GDM1 (cell line): ENCODE data around the gene GALNT12.

ENCODE experiments used
- DNase-seq: peaks from one replicate; lab custom pipeline; 2025; lab: John Stamatoyannopoulos, UW

The GALNT12 gene

DNA sequence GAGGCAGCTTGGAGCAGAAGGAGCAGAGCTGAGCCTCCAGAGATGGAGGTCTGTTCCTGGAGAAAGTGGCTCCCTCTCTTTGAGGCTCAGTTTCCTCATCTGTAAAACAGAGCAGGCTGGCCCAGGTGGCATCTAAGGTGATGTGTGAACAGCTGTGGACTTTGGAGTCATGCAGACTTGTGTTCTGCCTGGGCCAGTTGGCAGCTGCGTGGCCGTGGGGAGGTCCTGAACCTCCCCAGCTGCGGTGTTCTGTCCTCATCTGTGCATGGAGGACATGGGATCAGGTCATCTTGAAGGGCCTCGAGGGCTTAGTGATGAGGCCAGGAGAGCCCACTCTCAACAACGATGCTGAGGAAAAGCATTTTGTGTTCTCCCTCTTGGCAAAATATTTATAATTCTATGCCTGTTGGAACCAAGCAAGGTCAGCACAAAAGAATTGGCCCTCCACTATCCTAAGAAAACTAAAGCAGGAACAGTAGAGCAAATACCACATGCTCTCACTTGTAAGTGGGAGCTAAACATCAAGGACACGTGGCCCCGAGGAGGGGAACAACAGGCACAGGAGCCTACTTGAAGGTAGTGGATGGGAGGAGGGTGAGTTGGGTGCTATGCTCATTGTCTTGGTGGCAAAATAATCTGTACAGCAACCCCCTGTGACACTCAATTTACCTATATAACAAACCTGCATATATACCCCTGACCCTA, 73.0 kb downstream of the GALNT12 start:
- DNase-seq = no peak

GRCh38 chr9:98881356-98881755, 73.9 kb downstream of the GALNT12 start:
- DNase-seq = no peak

DNA sequence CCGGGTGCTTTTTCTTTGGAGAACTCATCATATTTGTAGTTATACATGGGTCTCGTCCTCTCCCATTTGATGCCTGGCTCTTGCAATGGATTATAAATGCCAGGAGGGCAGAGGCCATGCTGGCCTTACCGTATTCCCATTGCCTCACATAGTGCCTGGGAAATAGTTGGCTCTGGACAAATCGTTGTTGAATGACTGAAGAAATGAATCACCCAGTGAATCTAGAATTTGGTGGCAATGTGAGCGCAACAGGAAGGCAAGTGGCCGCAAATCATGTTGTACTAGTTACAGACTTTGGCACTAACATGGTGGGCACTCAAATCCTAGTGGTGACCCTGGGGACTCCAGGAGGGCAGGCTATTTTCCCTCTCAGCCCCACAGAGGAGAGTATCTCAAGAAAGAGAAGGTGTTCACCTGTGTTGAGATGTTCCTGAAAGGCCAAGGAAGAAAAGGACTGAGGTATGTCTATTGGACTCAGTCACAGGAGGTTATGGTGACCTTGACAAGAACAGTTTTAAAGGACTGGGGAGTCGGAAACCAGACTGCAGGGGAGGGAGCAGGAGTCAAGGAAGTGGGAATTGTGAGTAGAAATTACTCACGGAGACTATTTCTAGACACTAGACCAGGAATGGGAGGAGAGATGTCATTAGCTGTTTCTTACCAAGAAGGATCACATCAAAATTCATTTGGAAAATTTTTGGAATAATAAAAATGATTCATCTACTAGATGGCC, 74.5 kb downstream of the GALNT12 start:
- no peak for DNase-seq

- DNase-seq = no peak
Observed at GRCh38 chr9:98882569-98882923, 75.1 kb downstream of the GALNT12 start.

GRCh38 chr9:98883276-98883675, 75.8 kb downstream of the GALNT12 start:
- no peak for DNase-seq

DNA sequence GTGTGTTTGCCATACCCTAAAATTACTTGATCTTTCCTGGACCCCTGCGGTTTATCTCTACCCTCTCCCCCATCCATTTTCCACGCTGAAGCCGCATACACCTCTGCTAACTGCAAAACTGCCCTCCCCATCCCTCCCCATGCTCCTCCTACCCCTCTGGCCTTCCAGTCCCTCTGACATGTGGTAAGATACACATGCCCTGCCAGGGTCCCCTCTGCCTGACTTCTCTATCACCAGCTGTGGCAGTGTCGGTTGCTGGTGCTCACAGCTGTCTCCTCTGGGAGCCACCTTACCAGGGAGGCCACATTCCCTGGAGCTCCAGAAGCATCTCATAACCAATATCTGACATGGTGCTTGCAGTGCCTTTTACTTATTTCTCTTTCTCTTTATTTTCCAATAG, 77.4 kb downstream of the GALNT12 start:
- no peak for DNase-seq

DNA sequence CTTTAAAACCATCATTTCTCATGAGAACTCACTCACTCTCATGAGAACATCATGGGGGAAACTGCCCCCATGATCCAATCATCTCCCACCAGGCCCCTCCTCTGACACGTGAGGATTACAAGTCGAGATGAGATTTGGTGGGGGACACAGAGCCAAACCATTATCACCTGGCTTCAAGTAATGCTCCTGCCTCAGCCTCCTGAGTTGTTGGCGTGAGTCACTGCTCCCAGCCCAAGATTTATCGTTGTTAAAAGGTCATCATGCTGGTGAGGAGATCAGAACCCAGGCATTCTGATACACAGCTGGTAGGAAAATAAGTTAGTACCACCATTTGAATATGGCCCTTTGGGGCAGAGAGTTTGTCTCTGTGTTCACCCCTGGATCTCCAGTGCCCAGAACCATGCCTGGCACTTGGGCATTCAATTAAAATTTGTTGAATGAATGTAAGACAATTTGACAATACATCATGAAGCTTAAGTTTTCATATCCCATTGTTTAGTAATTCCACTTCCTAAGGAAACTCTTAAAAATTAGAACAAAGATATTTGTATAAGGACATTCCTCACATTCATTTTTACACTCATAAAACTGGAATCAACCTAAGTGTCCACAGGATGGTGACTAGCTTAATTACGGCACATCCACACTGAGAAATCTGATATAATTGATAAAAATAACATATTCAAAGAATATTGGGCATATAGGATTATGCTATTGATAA, 78.3 kb downstream of the GALNT12 start:
- no peak for DNase-seq

DNA sequence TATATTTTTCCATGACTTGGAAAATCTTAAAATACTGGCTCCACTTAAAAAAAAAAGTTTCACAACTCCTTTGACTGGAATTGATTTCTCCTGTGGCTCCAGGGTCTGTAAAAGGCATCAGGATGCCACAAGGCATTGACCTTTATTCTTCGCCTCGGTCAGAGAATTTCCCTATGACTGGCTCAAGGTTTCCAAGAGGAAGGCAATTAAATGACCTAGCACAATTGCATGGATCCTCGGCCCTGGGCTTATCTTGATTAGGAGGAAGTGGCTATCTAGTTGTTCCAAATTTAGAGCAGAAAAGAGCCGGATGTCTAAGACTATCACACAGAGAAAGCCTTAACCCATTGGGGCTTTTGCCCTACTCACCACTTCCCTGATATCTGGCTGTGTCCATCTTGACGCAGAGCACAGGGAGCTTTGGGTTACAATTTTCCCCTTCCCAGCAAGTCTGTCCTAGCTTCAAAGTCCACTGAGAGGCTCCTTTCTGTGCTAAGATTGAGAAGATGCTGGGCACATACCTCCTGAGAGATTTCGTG, 79.3 kb downstream of the GALNT12 start:
- no peak for DNase-seq

GRCh38 chr9:98887918-98888510, 80.5 kb downstream of the GALNT12 start:
- DNase-seq = no peak

DNA sequence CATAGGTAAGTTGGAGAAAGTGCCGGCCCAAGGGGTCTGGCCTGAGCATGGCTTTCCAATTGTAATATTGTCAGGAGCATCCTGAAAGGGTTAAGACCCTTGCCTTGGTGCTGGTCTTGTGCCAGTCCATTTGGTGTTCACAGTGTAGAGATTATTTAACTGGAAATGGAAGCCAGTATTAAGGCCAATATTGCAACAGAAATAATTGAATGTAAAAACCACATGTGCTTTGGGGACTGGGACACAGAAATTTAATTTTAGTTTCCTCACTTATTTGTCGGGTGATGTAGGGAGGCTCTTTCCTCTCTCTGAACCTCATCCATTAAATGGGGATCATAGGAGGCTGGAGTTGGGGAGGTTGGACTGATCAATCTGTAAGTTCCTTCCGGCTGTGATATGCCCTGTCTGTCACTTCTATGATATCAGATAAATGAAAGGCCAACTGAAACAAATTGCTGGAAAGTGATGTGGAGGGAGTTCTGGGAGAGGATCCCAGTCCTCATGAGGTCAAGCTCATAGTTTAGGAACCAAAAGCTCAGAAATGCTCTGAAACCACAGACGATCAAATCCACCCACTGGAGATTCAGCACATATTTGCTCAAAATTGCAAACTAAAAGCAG, 81.4 kb downstream of the GALNT12 start:
- no peak for DNase-seq

DNA sequence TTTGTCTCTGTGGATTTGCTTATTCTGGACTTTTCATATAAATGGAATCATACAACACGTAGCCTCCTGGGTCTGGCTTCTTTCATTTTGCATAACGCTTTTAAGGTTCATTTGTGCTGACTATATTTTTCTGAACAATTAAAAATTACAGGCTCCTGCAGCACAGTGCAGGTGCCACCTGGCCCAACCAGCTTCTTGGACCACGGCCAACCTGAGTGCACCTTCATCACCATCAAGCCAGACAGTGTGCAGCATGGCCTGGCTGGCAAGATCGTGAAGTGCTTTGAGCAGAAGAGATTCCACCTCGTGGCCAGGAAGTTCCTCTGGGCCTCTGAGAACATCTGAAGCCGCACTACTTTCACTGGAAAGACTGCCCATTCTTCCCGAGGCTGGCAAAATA, 82.8 kb downstream of the GALNT12 start:
- no peak for DNase-seq

DNA sequence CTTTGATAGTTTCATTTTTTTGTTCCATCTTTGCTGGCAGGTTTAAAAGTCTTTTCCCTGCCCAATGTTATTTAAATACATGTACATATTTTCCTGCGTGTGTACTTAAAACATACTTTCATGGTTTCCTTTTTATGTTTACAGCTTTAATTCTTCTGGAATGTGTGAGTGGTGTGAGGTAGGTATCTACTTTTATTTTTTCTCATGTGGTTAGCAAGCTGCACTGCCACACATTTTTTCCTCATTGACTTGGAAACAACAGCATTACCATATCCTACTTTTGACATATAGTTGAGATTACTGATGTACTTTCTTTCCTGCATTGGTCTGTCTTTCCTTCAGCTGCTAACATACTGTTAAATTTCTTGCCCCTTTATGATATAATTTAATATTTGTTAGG, 84.8 kb downstream of the GALNT12 start:
- no peak for DNase-seq

- DNase-seq = no peak
Observed at GRCh38 chr9:98892690-98893089, 85.2 kb downstream of the GALNT12 start.

GRCh38 chr9:98894171-98894570, 86.7 kb downstream of the GALNT12 start:
- DNase-seq = no peak

GRCh38 chr9:98894761-98895160, 87.3 kb downstream of the GALNT12 start:
- no peak for DNase-seq

DNA sequence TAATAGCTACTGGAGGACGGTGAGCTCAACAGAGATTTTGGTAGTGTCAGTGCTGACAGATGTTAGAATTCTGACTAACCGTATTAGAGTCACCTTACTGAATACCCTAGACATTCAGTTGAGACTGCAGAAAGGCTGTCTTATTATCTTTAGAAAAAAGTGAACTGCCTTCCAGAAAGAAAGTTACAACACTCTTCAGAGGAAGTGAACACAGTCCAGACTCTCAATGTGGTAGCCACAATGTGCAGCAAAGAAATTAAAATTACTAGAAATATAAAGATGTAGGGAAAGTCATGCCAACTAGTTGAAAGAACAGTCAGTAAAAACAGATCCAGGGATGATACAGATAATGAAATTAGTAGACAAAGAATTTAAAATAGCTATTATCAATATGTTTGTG, 89.2 kb downstream of the GALNT12 start:
- no peak for DNase-seq

DNA sequence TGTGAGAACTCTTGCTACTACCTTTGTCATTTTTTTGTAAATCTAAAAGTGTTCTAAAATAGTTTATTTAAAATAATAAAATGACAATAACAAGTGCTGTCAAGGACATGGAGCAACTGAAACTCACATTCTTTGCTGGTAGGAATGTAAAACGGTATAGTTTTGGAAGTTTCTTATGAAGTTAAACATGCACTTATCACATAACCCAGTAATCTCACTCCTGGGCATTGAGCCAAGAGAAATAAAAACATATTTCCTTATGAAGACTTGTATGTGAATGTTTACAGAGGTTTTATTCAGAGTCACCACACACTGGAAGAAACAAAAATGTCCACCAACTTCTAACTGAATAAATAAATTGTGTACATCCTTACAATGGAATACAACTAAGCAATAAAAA, 90.3 kb downstream of the GALNT12 start:
- no peak for DNase-seq

DNA sequence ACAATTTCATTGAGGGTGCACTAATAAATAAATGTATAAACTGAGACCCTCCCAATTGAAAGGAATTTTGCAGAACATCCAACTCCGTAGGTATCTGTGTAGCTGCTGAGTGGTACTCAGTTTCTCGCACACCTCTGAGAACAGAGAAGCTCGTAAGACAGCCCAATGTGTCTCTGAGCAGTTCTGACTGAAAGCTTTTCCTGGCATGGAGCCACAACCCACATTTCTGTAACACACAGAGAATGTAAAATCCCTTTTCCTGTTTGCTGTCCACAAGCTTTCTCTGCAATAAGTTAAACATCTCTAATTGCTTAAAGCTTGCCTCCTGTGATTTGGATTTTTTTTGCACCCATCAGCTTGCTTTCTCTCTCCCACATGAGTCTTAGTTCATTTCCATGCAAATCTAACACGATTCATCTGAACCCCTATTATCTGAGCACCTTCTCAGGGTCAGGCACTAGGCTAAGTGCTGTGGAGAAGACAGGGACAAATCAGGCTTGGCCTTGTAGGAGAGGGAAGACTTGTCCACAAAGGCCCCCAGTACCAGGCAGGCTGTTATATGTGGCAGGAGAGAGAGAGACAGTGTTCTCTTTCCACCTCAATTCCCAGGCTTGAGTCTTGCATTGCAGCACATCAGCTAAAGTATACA, 92.1 kb downstream of the GALNT12 start:
- DNase-seq = no peak
